K562 (cell line): ENCODE measurements around the gene GLIS1. TPM values are rescaled to one million over a fixed set of nuclear protein-coding genes. Genes with fewer than 3 reads are reported as not detected.

ENCODE experiments used
- ZBTB11 ChIP-seq, 3 experiments: fragments of 200-800 bp in 1 of 3; fragments of 250-450 bp in 1 of 3; fragments of 450-650 bp in 1 of 3; sonication (Bioruptor Pico) in 1 of 3; sonication (Bioruptor generic) in 1 of 3; formaldehyde crosslinking in 1 of 3; IDR thresholded peaks; 2 replicates each; pipeline versions ENCODE4 v1.6.1 to v1.8.0; 2016 to 2022; ENCODE audit warnings: mild to moderate bottlenecking in 2 of 3, missing genetic modification characterization in 2 of 3, missing compliant biosample characterization in 1 of 3, moderate library complexity in 1 of 3
- ZNF41 ChIP-seq: fragments of 250-450 bp; sonication (Bioruptor Pico); conservative IDR thresholded peaks from 2 replicates; pipeline ENCODE4 v1.4.0; 2020; ENCODE audit warnings: mild to moderate bottlenecking
- polyA plus RNA-seq, 8 experiments: library from polyadenylated mRNA; depleted of rRNA in 4 of 8; stranded (reverse) in 5 of 8; unstranded in 3 of 8; fragments of >200 nt; fragmentation: Nextera tagmentation in 2 of 8; fragmentation: Illumina TruSeq in 1 of 8; extraction: Ambion mirVana in 2 of 8; extraction: Trizol in 1 of 8; gene quantifications; 2 replicates each; pipeline versions ENCODE4 v1.2.1 to v1.2.3, GENCODE V29; 2011 to 2014; ENCODE audit warnings: inconsistent platforms in 1 of 8, missing spikeins in 1 of 8
- total RNA-seq, 7 experiments: library from RNA; depleted of rRNA in 6 of 7; stranded (reverse); fragments of >200 nt in 6 of 7; fragmentation: Illumina TruSeq in 2 of 7; extraction: Trizol in 2 of 7; gene quantifications; 2 replicates each; pipeline versions ENCODE4 v1.2.1 to v1.2.3, GENCODE V29; 2011 to 2021; ENCODE audit warnings: low replicate concordance in 1 of 7
- TF ChIP-seq, protein P1 (sequence below), 2 experiments: fragments of 450-650 bp; IDR thresholded peaks; 2 replicates each; pipeline ENCODE4 v1.6.1; 2016; ENCODE audit warnings: mild to moderate bottlenecking in 2 of 2, borderline replicate concordance in 1 of 2, low read depth in 1 of 2, moderate library complexity in 1 of 2

Gene GLIS1
- total and polyA plus RNA-seq, 9 of the 15 experiments (the other 6 are each of a cell fraction or from before 2014, with no cell fraction given): not detected

DNA sequence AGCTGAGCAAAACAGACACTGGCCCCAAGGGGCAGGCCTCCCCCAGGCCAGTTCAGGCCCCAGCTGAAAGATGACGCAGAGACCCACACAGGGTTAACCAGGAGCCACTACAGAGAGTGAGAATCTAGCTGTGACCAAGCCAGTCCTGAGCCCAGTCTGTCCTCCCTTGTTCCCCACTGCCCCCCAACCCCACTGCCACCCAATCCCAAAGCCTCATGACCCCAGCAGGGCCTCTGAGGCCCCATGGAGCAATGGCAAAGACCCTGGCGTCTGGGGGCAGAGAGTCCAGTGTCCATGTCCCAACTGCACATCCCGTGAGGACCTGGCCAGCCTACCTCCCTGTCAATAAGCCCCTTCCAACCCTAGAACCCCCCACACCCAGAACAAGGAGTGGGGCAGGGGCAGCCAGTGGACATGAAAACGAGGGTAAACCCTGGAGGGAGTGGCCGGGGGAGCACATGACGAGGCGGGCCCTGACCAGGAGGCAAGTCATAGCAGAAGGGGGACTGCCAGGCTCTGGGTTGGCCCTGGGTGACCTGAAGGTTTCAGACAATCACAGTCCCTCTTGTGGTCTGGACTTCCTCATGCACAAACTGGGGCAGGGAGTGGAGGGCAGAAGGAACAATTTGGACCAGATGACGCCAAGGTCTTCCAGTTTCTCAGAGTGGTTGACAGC is 100.5 kb downstream of the GLIS1 start (continued):
- TF ChIP-seq, protein P1, sequence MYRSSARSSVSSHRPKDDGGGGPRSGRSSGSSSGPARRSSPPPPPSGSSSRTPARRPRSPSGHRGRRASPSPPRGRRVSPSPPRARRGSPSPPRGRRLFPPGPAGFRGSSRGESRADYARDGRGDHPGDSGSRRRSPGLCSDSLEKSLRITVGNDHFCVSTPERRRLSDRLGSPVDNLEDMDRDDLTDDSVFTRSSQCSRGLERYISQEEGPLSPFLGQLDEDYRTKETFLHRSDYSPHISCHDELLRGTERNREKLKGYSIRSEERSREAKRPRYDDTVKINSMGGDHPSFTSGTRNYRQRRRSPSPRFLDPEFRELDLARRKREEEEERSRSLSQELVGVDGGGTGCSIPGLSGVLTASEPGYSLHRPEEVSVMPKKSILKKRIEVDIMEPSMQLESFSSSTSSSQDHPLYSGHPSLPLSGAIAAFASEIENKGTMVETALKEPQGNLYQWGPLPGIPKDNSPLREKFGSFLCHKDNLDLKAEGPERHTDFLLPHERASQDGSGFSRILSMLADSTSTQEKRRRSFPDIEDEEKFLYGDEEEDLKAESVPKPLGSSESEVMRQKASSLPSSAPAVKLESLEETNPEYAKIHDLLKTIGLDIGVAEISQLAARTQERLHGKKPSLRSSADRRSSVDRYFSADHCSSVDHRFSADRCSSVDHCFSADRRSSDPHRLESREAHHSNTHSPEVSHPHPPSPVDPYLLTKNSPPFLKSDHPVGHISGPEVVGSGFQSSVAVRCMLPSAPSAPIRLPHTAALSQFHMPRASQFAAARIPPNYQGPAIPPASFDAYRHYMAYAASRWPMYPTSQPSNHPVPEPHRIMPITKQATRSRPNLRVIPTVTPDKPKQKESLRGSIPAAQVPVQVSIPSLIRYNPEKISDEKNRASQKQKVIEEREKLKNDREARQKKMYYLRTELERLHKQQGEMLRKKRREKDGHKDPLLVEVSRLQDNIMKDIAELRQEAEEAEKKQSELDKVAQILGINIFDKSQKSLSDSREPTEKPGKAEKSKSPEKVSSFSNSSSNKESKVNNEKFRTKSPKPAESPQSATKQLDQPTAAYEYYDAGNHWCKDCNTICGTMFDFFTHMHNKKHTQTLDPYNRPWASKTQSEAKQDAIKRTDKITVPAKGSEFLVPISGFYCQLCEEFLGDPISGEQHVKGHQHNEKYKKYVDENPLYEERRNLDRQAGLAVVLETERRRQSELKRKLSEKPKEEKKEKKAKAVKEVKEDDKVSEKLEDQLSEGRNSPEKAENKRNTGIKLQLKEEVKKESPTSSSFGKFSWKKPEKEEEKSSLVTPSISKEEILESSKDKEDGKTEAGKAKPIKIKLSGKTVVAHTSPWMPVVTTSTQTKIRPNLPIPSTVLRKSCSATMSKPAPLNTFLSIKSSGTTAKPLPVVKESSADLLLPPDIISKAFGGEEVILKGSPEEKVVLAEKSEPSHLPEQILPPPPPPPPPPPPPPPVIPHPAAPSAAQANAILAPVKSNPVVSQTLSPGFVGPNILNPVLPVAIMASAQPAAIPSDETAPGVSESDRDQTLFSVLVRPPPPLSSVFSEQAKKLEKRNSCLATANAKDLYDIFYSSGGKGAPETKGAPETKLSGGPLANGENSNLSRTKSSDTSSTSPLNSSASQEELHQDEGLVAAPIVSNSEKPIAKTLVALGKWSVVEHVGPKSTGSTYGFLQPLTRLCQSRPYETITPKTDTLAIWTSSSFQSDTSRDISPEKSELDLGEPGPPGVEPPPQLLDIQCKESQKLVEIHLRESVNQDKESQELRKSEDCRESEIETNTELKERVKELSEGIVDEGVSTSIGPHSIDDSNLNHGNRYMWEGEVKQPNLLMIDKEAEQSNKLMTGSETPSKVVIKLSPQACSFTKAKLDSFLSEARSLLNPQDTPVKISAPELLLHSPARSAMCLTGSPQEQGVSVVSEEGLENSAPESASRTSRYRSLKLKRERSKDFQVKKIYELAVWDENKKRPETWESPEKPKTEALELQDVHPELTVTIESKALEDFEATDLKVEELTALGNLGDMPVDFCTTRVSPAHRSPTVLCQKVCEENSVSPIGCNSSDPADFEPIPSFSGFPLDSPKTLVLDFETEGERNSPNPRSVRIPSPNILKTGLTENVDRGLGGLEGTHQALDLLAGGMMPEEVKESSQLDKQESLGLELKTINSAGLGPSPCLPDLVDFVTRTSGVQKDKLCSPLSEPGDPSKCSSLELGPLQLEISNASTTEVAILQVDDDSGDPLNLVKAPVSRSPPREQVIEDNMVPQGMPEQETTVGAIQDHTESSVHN (IDR thresholded peaks at IDR 0.05; ENCODE audit: borderline replicate concordance in 1 of 2, low read depth in 1 of 2): no peak
- TF ChIP-seq ZNF41 (CRISPR knock-in tag) (no peak), ZBTB11 (CRISPR knock-in tag; IDR thresholded peaks at IDR 0.05) (no peak)
